Measurements from ENCODE around the gene RABAC1. TPM values are rescaled to one million over a fixed set of nuclear protein-coding genes. Genes with fewer than 3 reads are reported as not detected.

RABAC1 gene
- total RNA-seq, 1 experiment from 2014 or later, result 66.3 TPM

GRCh38 chr19:41936961-41937360 is 22.2 kb downstream of the RABAC1 start (continued):
- TF ChIP-seq SIN3A (IDR thresholded peaks at IDR 0.05; ENCODE audit: low read depth), result no peak
- TF ChIP-seq REST (IDR thresholded peaks at IDR 0.05; ENCODE audit: low read depth), result no peak
- TF ChIP-seq ZBTB33 (IDR thresholded peaks at IDR 0.05; ENCODE audit: extremely low read depth, insufficient replicate concordance, low read length), result no peak

GRCh38 chr19:41936416-41936850 is 22.7 kb downstream of the RABAC1 start:
- intact Hi-C loops (cut with micrococcal nuclease), result no loop called here
- TF ChIP-seq EZH2phosphoT487 (IDR thresholded peaks at IDR 0.05; ENCODE audit: borderline replicate concordance), result no peak
- TF ChIP-seq REST (IDR thresholded peaks at IDR 0.05; ENCODE audit: low read depth), result no peak
- TF ChIP-seq SP1 (IDR thresholded peaks at IDR 0.05; ENCODE audit: low read depth), result no peak
- TF ChIP-seq CEBPB (IDR thresholded peaks at IDR 0.05; ENCODE audit: low read depth), result no peak
- TF ChIP-seq ATF3 (IDR thresholded peaks at IDR 0.05), result no peak
- TF ChIP-seq YY1 (IDR thresholded peaks at IDR 0.05; ENCODE audit: extremely low read depth, insufficient replicate concordance, low read depth, low read length), result no peak
- TF ChIP-seq EGR1 (IDR thresholded peaks at IDR 0.05; ENCODE audit: low read depth), result no peak
- TF ChIP-seq SIN3A (IDR thresholded peaks at IDR 0.05; ENCODE audit: low read depth), result no peak
- H2AFZ ChIP-seq (ENCODE audit: low read depth, low read length, poor library complexity, severe bottlenecking), result no peak overlapping the region
- H3K9me2 ChIP-seq (ENCODE audit: insufficient read depth), result no peaks in the 10 kb centered on the region
- no peaks in the 10 kb centered on the region; the same call in 1 of the 2 replicates for H3K27me3 ChIP-seq (ENCODE audit: insufficient read depth, low read length)
- H3K9me3 ChIP-seq (ENCODE audit: control insufficient read depth in 1 of 2, insufficient read depth in 1 of 2, low read depth in 1 of 2, low read length in 2 of 2), result no peaks in the 10 kb centered on the region
- DNase-seq (ENCODE audit: low read depth, low spot score), result no peak
- H3K79me2 ChIP-seq (ENCODE audit: insufficient read depth, low read length), result no peaks in the 10 kb centered on the region
- no peak overlapping the region for H3K9ac ChIP-seq (ENCODE audit: low read length)
- no peak overlapping the region for H3K4me3 ChIP-seq (replicated peaks in 1 of 2; ENCODE audit: low read depth in 1 of 2, low read length in 2 of 2)
- H3K36me3 ChIP-seq (ENCODE audit: control insufficient read depth in 1 of 2, insufficient read depth in 2 of 2, low read length in 2 of 2), result no peaks in the 10 kb centered on the region
- H4K20me1 ChIP-seq (ENCODE audit: insufficient read depth), result no peaks in the 10 kb centered on the region
- BruUV-seq (replicated peaks), result no TSS peak
- RAD21 ChIA-PET (ENCODE audit: low non-redundant PET in 1 of 2, low total read pairs in 2 of 2, uncharacterized antibody in 2 of 2, unreplicated experiment in 2 of 2), result no interaction called here
- H3K4me1 ChIP-seq (ENCODE audit: control insufficient read depth in 1 of 2, insufficient read depth in 2 of 2, low read length in 2 of 2), result peaks cover 0 to 10% of the 10 kb centered on the region in 2 experiments; a peak in 2 of 4 replicates
- no peak for ATAC-seq
- H3K4me2 ChIP-seq (ENCODE audit: low read length), result no peak overlapping the region
- H3K27ac ChIP-seq (ENCODE audit: low read depth, low read length), result no peak overlapping the region
- POLR2A ChIA-PET, result no interaction called here
- CTCF ChIA-PET, result interaction anchor here (1.2 kb wide), 1 partner anchor 48 kb away, joined by 3 read pairs; no protein-coding TSS in a partner anchor

All from HCT116 (cell line).